GM12865 (cell line): ENCODE measurements around the gene TARS2.

Source experiments
- DNase-seq: peaks from one replicate; pipeline ENCODE4 v3.0.0; 2010; ENCODE audit warnings: low read depth
- H3K4me3 ChIP-seq: 2 replicates; pipeline ENCODE4 v1.5.1; 2011; ENCODE audit warnings: mild to moderate bottlenecking, low read depth, low read length, control low read depth
- TF ChIP-seq, protein P1 (sequence below): IDR thresholded peaks from 2 replicates; pipeline ENCODE4 v1.5.1; 2011; ENCODE audit warnings: low read length, control low read depth, low read depth, inconsistent platforms; ENCODE audit not compliant: insufficient read depth; ENCODE audit errors: missing control alignments

The TARS2 gene

GRCh38 chr1:150469291-150469690 is 17.9 kb upstream of the TARS2 start:
- DNase-seq = no peak
- TF ChIP-seq, protein P1, sequence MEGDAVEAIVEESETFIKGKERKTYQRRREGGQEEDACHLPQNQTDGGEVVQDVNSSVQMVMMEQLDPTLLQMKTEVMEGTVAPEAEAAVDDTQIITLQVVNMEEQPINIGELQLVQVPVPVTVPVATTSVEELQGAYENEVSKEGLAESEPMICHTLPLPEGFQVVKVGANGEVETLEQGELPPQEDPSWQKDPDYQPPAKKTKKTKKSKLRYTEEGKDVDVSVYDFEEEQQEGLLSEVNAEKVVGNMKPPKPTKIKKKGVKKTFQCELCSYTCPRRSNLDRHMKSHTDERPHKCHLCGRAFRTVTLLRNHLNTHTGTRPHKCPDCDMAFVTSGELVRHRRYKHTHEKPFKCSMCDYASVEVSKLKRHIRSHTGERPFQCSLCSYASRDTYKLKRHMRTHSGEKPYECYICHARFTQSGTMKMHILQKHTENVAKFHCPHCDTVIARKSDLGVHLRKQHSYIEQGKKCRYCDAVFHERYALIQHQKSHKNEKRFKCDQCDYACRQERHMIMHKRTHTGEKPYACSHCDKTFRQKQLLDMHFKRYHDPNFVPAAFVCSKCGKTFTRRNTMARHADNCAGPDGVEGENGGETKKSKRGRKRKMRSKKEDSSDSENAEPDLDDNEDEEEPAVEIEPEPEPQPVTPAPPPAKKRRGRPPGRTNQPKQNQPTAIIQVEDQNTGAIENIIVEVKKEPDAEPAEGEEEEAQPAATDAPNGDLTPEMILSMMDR = no peak
- H3K4me3 ChIP-seq = no peak overlapping the region

GRCh38 chr1:150472601-150473200 is 14.5 kb upstream of the TARS2 start:
- TF ChIP-seq, protein P1 = no peak
- no peak for DNase-seq
- no peak overlapping the region for H3K4me3 ChIP-seq

DNA sequence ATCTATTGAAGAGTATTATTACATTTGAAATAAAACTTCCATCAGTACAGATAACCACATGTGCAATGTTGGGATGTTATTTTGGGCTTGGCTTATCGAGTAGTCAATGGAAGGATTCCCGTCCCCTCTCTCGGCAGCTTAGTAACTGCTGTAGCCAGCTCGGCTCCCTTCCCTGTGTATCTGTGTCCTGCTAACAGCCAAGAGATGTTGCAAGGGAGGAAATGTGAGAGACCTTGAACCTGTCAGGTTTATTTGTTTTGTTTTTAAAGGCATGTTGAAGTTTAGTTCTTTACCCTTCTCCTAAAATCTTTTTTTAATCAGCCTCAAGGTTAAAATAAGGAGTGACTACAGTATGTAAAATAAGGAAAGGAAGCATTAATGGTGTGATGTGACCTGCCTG is 13.6 kb upstream of the TARS2 start:
- TF ChIP-seq, protein P1 = no peak
- no peak overlapping the region for H3K4me3 ChIP-seq
- DNase-seq = no peak

- TF ChIP-seq, protein P1 = no peak
- H3K4me3 ChIP-seq = no peak overlapping the region
- DNase-seq = no peak
Measured at GRCh38 chr1:150474869-150475268, 12.3 kb upstream of the TARS2 start.

DNA sequence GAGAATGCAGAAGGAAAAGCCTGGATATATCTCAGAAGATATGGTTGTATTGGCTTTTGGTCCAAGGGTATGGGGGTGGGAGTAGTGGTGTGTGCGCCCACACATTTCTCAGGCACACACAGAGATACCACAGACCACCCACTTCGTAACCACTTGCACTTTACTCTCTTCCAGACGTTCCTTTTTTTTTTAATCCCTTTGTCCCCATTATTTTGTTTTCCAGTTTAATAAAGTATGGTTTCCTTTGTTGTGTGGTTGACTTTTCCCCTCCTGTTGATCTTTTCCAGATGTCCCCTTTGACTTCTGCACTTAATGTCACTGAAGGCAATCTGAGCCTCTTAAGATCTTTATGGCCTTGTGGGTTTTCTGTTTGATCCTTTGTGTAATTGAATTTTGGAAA is 10.5 kb upstream of the TARS2 start:
- TF ChIP-seq, protein P1 = no peak
- H3K4me3 ChIP-seq = no peak overlapping the region
- no peak for DNase-seq

GRCh38 chr1:150477320-150477719 is 9.9 kb upstream of the TARS2 start:
- no peak overlapping the region for H3K4me3 ChIP-seq
- TF ChIP-seq, protein P1 = no peak
- DNase-seq = no peak

- TF ChIP-seq, protein P1 = no peak
- no peak overlapping the region for H3K4me3 ChIP-seq
- DNase-seq = no peak
Measured at GRCh38 chr1:150477733-150478132, 9.5 kb upstream of the TARS2 start.
